Stimulated activated CD4-positive, alpha-beta T cell treated with anti-CD3 and anti-CD28 coated beads, Interleukin-2, amount 100 ng/mL, for 24 hours (primary cell): Measurements from ENCODE around the gene EMC8.
"Not testable (repeated sequence)": the region's sequence is repeated elsewhere in the genome, so short reads cannot be mapped to it uniquely, and the experiment has no call there.

Experiments used
- DNase-seq, 2 donors: peaks; one replicate each; pipeline ENCODE4 v3.0.0-alpha.2; 2020

The EMC8 gene

GRCh38 chr16:85799497-85800320, at the start of gene EMC8, which contains the start of gene COX4I1:
Gene EMC8 (minus strand): TSS chr16:85799544. CDS start chr16:85799295, 249 bp downstream.
Gene COX4I1 (plus strand): TSS chr16:85799695. CDS start chr16:85801206, 1,511 bp downstream.
- peak; percentile 94 to 97 for DNase-seq

DNA sequence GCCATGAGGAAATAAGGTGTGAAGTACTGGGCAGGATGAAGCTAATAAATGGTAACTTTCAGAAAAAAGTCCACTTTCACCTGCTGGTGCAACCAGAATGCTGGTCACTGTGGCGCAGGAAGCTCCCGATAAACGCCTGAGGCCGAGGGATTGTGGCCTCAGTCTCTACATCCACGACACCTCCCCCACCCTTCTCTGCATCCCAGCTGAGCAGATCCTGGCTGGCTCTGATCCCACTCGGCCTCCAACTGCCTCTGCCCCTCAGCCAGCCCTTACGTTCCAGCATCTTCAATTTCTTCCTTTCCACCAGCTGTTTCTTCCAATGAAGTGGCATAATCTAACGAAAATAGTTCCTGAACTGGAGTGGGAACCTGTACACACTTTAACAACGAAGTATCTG, 49.6 kb upstream of the EMC8 start:
- no peak for DNase-seq

GRCh38 chr16:85847681-85848601, 48.6 kb upstream of the EMC8 start:
- no peak for DNase-seq

- no peak for DNase-seq
Measured at GRCh38 chr16:85847036-85847435, 47.7 kb upstream of the EMC8 start.

- DNase-seq = no peak
Measured at GRCh38 chr16:85846461-85846860, 47.1 kb upstream of the EMC8 start.

- DNase-seq = no peak
Measured at GRCh38 chr16:85845266-85845665, 45.9 kb upstream of the EMC8 start.

DNA sequence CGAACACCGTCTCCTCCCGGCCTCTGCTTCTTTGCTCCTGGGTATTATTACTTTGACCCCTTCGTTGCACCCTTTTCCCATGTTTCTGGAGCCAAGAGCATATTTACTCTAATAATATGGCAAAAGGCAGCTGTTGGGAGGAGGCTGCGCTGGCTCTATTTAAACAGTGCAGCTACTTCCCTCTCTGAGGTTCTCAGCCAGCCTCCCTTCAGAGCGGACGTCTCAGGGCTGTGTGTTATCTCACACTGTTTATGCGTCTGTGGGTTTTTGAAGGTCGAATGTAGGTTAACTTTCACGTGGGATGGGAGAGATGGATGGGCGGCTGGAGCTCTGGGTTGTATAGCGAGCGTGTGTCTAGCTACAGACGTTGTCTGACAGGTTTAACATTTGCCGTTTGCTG, 45.4 kb upstream of the EMC8 start:
- DNase-seq = no peak

DNA sequence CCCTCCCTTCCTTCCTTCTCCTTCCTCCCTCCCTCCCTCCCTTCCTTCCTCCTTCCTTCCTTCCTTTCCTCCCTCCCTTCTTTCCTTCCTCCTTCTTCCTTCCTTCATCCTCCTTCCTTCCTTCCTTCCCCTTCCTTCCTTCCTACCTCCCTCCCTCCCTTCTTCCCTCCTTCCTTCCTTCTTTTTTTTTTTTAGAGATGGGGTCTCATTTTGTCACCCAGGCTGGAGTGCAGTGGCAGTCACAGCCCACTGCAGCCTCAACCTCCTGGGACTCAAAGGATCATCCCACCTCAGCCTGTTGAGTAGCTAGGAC, 44.8 kb upstream of the EMC8 start:
- no peak for DNase-seq

- no peak for DNase-seq
Measured at GRCh38 chr16:85843471-85844168, 44.3 kb upstream of the EMC8 start.

DNA sequence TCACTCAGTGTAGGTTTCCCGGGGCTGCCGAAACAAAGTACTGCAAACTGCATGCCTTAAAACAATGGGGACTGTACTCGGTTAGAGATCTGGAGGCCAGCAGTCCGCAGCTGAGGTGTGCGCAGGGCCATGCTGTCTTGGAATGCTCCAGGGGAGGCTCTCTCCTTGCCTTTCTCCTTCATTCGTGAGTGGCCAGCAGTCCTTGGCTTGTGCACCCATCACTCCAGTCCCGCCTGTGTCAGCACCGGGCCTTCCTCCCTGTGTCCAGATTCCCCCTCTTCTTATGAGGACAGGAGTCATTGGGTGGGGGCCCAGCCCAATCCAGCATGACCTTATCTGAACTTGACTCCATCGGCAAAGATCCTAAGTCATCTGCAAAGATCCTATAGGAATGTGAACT, 43.5 kb upstream of the EMC8 start:
- DNase-seq = no peak

GRCh38 chr16:85842435-85842834, 43.1 kb upstream of the EMC8 start:
- no peak for DNase-seq

DNA sequence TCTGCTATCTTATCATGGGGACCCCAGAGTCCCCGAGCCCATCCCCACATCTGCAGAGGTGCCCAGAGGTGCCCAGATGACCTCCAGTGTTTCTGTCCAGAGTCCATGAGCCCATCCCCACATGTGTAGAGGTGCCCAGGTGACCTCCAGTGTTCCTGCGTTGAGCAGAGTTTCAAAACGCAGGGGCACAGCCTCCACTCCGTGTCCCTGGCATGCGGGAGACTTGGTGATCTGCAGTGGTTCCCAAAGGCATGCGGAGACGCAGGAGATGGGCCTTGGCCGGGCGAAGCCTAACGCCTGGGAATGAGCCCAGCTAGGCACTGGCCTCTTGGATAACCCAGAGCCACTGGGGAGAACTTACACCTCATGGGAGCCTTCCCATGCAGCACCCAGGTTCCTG, 41.5 kb upstream of the EMC8 start:
- DNase-seq = no peak

DNA sequence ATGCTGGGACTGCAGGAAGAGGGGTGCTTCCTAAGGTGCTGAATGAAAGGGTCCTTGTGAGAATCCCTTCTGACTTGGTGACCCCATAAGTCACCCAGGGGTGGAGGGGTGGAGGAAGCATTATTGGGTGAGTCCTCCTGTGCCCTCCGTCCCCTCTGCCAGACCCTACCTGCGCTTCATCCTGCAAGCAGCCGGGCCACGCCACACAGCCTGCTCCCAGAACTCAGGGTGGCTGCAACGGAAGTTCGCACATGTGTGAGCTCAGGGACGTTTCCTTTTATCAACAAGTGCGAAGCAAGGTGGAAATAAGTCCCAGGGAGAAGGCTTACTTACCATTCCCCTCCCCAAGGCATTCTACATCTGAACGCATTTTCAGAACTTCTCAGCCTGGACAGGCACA, 41.1 kb upstream of the EMC8 start:
- DNase-seq = no peak

GRCh38 chr16:85839681-85840240, 40.4 kb upstream of the EMC8 start:
- DNase-seq = no peak

DNA sequence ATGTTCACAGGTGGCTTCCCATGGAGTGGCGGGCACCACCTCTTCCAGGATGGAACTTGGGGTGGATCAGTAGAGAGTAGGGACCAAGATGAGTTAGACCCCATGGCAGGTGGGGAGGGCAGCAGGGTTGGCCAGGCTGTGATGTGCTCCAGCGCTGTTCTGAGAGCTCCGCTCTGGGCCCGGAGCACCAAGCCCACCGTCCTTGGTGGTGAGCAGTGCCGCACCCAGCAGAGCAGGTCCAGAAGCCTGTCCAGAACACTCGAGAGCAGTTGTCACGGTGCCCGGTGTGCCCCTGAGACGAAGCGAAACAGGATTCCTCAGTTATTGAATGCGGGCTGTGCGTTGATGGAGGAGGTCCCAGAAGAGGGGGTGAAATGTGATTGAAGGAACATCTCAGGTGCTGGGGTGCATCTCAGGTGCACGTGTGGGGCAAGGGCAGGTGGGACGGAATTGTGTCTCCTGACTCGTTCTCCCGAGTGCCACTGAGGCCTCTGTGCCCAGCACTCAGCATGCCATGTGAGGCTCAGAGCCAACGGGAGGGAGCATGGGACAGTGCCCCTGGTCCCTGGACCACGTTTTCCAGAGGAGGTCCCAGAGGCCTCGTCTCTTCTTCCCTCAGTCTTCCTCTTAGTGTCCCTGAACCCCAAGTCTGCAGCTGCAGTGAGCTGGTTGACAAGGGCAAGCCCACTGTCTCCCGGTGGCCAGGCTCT, 39.7 kb upstream of the EMC8 start:
- DNase-seq = no peak

DNA sequence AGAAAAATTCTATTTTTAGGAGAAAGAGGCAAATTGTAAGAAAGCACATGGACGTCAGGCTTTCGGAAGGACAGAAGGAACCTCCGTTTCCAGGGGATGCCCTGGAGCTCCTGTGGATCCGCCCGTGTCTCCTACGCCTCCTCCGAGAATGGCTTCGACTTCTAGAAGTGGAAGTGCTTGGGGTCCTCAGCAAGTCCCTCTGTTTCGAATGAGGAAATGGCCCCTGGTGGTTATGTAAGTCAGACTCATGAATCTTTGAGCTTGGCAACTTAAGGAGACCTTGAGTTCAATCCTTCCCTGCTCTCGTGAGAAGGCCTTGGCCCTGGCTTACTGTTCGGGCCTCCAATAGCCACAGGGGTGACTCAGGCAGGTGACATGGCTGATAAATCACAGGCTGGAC, 39.0 kb upstream of the EMC8 start:
- no peak for DNase-seq

DNA sequence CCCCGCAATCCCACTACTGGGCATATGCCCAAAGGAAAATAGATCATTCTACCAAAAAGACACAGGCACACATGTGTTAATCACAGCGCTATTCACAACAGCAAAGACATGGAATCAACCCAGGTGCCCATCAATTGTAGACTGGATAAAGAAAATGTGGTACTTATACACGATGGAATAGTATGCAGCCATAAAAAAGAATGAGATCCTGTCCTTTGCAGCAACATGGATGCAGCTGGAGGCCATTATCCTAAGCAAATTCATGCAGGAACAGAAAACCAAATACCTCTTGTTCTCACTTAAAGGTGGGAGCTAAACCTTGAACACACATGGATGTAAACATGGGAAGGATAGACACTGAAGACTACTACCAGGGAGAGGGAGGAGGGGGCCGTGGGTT, 38.3 kb upstream of the EMC8 start:
- DNase-seq = not testable (repeated sequence)

DNA sequence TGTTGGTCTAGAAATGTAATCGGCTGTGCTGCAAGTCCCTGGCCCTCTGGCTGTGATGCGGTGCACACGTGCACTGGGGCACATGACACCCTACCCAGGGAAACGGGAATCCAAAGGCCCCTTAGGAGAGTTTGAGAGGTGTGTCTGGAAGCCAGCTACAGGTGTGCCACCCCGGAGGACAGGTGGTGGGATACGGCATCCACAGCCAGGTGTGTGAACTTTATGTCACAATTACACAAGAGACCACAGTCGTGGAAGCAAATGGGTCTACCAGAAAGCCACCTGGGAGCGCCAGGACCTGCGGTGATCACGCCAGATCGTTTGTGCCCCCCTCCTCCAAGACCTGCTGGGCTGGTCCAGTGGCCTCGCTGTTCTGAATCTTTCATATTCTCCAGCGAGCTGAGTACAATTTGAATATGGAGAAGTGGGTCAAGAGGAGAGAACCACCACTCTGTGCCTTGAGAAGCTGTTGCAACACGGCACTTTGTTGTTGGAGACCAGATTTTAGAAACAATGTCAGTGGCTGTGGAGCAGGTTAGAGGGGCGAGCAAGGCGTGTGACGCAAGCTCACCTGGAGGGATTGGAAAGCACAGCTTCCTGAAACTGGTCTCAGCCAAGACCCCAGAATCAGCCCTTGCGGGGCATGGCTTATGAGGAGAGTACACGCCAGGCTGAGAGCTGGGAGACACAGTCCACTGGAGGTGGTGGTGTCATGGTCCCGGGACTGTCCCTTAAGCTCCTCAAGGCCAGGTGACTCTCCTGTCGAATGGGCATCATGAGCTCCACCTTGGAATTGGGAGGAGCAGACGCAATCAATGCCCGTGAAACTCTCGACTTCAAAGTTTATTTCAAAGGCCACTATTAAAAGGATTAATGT, 37.6 kb upstream of the EMC8 start:
- no peak for DNase-seq

DNA sequence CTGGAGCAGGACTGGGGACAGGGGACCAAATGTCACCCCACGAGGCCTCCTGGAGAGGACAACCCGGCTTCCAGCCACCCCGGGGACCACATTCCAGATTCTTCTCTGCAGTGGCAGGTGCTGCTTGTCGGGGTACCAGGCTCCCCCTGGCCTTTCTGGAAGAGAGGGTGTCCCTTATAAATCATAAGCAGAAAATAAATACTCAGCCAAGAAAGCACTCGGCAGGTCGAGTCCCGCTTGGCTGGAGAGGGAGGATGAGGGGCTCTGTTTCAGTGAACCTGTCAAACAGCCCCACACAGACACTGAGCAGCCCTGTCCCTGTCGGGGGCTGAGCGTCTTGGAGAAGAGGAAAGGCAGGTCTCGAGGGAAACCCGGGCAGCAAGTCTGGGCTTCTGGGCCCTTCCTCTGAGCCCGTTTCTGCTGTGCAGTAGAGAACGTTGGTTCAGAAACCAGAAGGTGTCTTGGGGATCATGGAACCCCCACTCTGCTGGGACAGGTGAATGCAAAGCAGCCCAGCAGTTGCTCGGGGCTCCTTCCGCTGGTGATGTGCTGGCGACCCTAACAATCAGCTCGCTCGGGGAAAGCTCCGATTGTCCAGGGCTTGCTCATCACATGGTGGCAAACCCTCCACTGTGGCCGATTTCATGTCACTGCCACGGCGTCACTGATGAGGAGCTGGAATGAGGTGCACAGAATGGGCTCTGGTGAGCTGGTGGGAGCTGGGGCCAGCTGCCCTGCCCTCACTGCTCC, 36.8 kb upstream of the EMC8 start:
- DNase-seq = no peak

DNA sequence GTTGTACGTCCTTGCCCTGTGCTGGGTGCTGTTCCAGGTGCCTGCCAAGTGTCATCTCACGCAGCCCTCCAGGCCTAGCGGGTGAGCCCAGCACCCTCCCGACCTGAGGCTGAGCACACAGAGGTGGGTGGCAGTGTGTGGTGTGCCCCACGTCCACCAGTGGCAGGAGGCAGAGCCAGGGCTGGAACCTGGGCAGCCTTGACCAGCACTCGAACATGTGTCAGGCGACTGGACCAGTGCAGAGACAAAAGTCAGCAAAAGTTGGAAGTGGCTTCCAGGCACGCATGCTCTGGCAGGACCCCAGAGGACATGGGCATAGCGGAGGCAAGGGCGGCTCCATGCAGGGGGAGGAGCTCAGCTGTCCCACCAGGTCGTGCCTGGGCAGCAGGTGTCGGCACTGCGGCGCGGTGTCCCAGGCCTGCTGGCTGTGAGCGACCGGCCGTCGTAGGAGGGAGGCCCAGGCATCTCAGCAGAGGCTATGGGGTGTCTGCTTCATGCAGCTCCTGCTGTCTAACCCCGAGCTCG, 35.9 kb upstream of the EMC8 start:
- no peak for DNase-seq
